Measurements from ENCODE around the gene CST7. TPM values are rescaled to one million over a fixed set of nuclear protein-coding genes. Genes with fewer than 3 reads are reported as not detected.
"Not testable (repeated sequence)": the region's sequence is repeated elsewhere in the genome, so short reads cannot be mapped to it uniquely, and the experiment has no call there.

The CST7 gene
- total RNA-seq, 1 donor from 2014 or later = not detected

DNA sequence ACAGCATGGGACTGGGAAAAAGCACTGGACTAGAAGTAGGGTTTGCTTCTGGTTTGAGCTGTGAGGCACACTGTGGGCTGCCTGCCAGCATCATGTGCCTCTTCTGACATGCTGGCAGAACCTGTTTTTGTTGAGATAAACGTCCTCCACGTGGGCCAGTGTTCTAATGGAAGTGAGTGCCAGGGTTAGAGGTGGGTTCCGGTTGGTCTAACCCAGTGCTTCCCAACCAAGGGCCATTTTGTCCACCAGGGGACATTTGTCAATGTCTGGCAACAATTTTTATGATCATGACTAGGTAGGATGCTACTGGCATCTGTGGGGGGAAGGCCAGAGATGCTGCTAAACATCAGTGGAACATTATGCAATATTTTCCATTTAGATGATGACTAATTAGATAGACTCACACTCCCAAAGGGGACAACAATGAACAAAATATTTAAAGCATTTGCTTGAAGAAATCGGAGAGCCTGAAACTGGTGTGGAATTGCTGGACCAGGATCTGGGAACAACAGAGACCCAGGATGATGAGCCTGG is 51.3 kb downstream of the CST7 start:
- H3K4me3 ChIP-seq (ENCODE audit: low read depth, low read length) = no peak overlapping the region
- DNase-seq (ENCODE audit: low read depth) = no peak
- peak; percentile 26 for TF ChIP-seq CTCF (conservative IDR thresholded peaks at IDR 0.05; ENCODE audit: low read depth, low read length)

GRCh38 chr20:25001323-25001722 is 52.3 kb downstream of the CST7 start:
- DNase-seq (ENCODE audit: low read depth); H3K4me3 ChIP-seq (ENCODE audit: low read depth, low read length): not testable (repeated sequence)

DNA sequence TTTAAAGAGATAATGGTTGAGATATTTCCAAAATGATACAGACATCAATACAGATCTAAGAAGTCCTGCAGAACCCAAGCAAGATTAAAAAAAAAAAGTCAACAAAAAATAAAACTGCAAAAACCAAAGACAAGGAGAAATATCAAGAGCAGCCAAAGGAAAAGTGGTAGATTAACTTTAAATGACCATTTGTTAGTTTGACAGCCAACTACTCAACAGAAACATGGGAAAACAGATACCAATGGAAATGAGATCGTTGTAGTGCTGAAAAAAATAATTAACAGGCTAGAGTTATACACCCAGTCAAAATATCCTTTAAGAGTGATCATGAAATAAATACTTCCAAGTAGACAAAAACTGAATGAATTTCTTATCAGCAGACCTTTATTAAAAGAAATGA is 53.9 kb downstream of the CST7 start:
- TF ChIP-seq CTCF (conservative IDR thresholded peaks at IDR 0.05; ENCODE audit: low read depth, low read length) = no peak
- no peak overlapping the region for H3K4me3 ChIP-seq (ENCODE audit: low read depth, low read length)
- no peak for DNase-seq (ENCODE audit: low read depth)

DNA sequence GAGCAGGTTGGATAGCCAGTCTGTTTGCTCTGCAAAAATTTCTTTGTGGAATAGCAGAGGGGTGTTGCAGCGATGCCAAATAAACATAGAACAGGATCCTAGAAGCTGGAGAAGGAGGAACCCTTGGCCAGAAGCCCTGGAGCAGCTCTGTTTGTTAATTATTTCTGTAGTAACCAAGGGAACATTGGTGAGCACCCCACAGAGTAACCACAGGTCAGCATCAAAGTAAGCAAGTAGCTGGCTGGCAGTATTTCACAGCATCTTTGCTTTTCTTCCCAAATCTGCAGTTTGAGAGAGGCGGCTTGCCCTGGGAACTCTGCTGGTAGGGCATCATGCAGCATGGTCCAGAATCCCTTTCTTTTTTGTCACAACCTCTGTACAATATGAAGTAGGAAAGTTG is 56.2 kb downstream of the CST7 start:
- TF ChIP-seq CTCF (conservative IDR thresholded peaks at IDR 0.05; ENCODE audit: low read depth, low read length) = no peak
- DNase-seq (ENCODE audit: low read depth) = no peak
- H3K4me3 ChIP-seq (ENCODE audit: low read depth, low read length) = no peak overlapping the region

DNA sequence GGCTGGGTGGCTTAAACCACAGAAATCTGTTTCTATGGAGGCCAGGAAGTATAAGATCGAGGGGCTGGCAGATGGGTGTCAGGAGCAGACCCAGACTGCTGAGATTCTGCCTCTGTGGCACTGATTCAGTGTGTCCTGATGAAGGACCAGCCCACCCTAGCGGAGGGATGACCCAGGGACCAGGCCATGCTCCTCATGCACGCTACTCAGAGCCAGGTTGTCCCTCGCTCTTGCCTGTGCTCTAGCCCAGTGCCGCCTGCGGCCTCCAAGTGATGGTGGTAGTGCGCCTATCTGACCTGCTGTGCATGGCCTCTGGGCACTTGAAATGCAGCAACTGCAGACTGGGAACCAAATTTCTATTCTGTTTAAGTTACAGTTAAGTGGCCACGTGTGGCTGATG is 56.6 kb downstream of the CST7 start:
- no peak overlapping the region for H3K4me3 ChIP-seq (ENCODE audit: low read depth, low read length)
- DNase-seq (ENCODE audit: low read depth) = no peak
- no peak for TF ChIP-seq CTCF (conservative IDR thresholded peaks at IDR 0.05; ENCODE audit: low read depth, low read length)

- no peak for TF ChIP-seq CTCF (conservative IDR thresholded peaks at IDR 0.05; ENCODE audit: low read depth, low read length)
- H3K4me3 ChIP-seq (ENCODE audit: low read depth, low read length) = no peak overlapping the region
- no peak for DNase-seq (ENCODE audit: low read depth)
Measured at GRCh38 chr20:25006431-25007167, 57.5 kb downstream of the CST7 start.

DNA sequence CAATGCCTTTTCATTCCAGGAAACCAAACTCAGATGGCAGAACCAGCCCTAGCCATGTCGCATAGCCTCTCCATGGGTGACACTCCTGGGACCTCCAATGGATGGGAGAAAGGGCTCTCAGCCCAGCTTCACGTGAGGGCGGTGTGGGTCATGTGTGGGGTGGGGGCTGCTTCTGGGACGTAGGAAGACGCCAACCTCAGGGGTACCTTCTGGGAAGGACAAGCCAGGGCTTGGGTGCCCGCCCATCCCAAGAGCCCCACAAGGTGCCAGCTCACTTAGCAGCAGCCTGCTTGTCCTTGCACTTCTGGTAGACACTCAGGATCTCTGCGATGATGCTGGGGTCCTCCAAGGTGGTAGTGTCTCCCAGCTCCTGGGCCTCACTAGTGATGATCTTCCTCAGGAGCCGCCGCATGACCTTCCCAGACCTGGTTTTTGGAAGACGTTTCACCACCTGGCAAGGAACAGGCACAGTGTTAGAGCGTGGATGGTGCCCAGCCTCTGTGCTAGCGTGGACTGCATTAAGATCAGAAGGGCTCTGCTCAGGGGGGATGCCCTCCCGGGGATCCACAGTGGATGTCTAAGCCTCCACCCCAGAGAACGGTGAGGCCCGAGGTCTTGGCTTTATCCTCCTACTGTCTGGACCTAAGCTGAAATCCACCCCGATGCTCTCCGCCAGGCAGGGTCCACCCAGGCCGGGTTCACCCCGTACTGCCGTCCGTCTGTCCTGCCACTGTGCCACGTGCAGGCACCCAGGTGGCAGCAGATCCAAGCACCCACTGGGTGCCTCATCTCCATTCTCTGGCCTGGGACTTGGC is 58.6 kb downstream of the CST7 start:
- DNase-seq (ENCODE audit: low read depth) = no peak
- no peak for TF ChIP-seq CTCF (conservative IDR thresholded peaks at IDR 0.05; ENCODE audit: low read depth, low read length)

More for the DNA sequence above, 58.6 kb downstream of the CST7 start:
- H3K4me3 ChIP-seq (ENCODE audit: low read depth, low read length) = no peak overlapping the region
